Esophagus muscularis mucosa (tissue), 4 donors: Measurements from ENCODE around the gene ATAD5. TPM values are rescaled to one million over a fixed set of nuclear protein-coding genes. Genes with fewer than 3 reads are reported as not detected.

Experiments used
- DNase-seq: peaks from one replicate; pipeline ENCODE4 v3.0.0-alpha.2; 2017; ENCODE audit errors: extremely low spot score
- H3K27ac ChIP-seq, 4 donors: fragments of 200-600 bp; sonication (generic); replicated peaks in 1 of 4; 1 replicate in 3 of 4; 2 replicates in 1 of 4; pipeline ENCODE4 v1.5.1; 2016 to 2019; ENCODE audit warnings: mild to moderate bottlenecking in 1 of 4
- H3K27me3 ChIP-seq, 4 donors: fragments of 200-600 bp; sonication (generic); one replicate each; pipeline versions ENCODE4 v1.5.1 to v1.6.0; 2016 to 2019
- H3K36me3 ChIP-seq, 4 donors: fragments of 200-600 bp; sonication (generic); one replicate each; pipeline ENCODE4 v1.5.1; 2016 to 2019
- H3K4me1 ChIP-seq, 4 donors: fragments of 200-600 bp; sonication (generic); one replicate each; pipeline ENCODE4 v1.5.1; 2016 to 2019
- H3K4me3 ChIP-seq, 4 donors: fragments of 200-600 bp; sonication (generic); 1 replicate in 2 of 4; 2 replicates in 2 of 4; pipeline ENCODE4 v1.5.1; 2016 to 2019; ENCODE audit warnings: mild to moderate bottlenecking in 4 of 4, moderate library complexity in 1 of 4
- H3K9me3 ChIP-seq, 4 donors: fragments of 200-600 bp; sonication (generic); 1 replicate in 3 of 4; 2 replicates in 1 of 4; pipeline ENCODE4 v1.5.1; 2016 to 2019
- CTCF ChIP-seq, 3 experiments: fragments of 200-600 bp in 2 of 3; fragments of 450-650 bp in 1 of 3; sonication (generic) in 2 of 3; IDR thresholded peaks; one replicate each; pipeline ENCODE4 v1.5.1; 2017 to 2019; ENCODE audit warnings: antibody characterized with exemption in 3 of 3, mild to moderate bottlenecking in 2 of 3, moderate library complexity in 1 of 3
- EP300 ChIP-seq: sonication (generic); formaldehyde crosslinking; IDR thresholded peaks from one replicate; pipeline ENCODE4 v1.6.1; 2017; ENCODE audit warnings: antibody characterized with exemption
- POLR2A ChIP-seq: fragments of 450-650 bp; IDR thresholded peaks from one replicate; pipeline ENCODE4 v1.6.1; 2017; ENCODE audit warnings: antibody characterized with exemption, moderate library complexity, mild to moderate bottlenecking, low read depth
- POLR2AphosphoS5 ChIP-seq, 2 donors: sonication (generic); formaldehyde crosslinking; IDR thresholded peaks; one replicate each; pipeline ENCODE4 v1.6.1; 2017; ENCODE audit warnings: antibody characterized with exemption in 2 of 2
- WGBS: methylation state at CpG from one replicate; pipeline ENCODE4 v1.1.5; 2018; 5-methylcytosine and 5-hydroxymethylcytosine counted together
- intact Hi-C: fragments of 100-400 bp; cut with DNase I; formaldehyde crosslinking; loops from one replicate; pipeline ENCODE4 v1.15.1; 2023
- total RNA-seq, 4 donors: library from RNA; depleted of rRNA; stranded (reverse); fragments of >200 nt; gene quantifications; one replicate each; pipeline versions ENCODE4 v1.1.0 to v1.2.1, GENCODE V29; 2016

ATAD5 gene
- total RNA-seq, 4 donors from 2014 or later, result 0.33 to 1.7 (median 0.52) TPM

GRCh38 chr17:30805944-30806456 is 25.8 kb upstream of the ATAD5 start:
- 90% methylated on average over 2 of the region's 2 CpGs for WGBS
- H3K9me3 ChIP-seq, result no peaks in the 10 kb centered on the region
- no peaks in the 10 kb centered on the region for H3K27me3 ChIP-seq
- no peak overlapping the region for H3K4me3 ChIP-seq
- H3K4me1 ChIP-seq, result peaks cover 0 to 8% (median 0%) of the 10 kb centered on the region in 4 donors
- TF ChIP-seq CTCF (IDR thresholded peaks at IDR 0.05) (peak in 1 of 3 experiments; percentile 4), EP300 (no peak), POLR2AphosphoS5 (IDR thresholded peaks at IDR 0.05) (no peak), POLR2A (no peak)
- no peak for DNase-seq
- no peak overlapping the region for H3K27ac ChIP-seq
- peaks cover 14 to 41% (median 29%) of the 10 kb centered on the region in 4 donors for H3K36me3 ChIP-seq
- intact Hi-C loops, result no loop called here

- Histone ChIP-seq H3K36me3 (peaks cover 9 to 27% (median 10%) of the 10 kb centered on the region in 4 donors), H3K9me3 (no peaks in the 10 kb centered on the region), H3K27me3 (no peaks in the 10 kb centered on the region), H3K27ac (no peak overlapping the region), H3K4me1 (peaks cover 0 to 14% (median 7%) of the 10 kb centered on the region in 4 donors), H3K4me3 (no peak overlapping the region)
- TF ChIP-seq CTCF (IDR thresholded peaks at IDR 0.05) (no peak), EP300 (no peak), POLR2AphosphoS5 (IDR thresholded peaks at IDR 0.05) (no peak), POLR2A (no peak)
- intact Hi-C loops, result no loop called here
- 97% methylated on average over 1 of the region's 1 CpG for WGBS
- DNase-seq, result no peak
Measured at GRCh38 chr17:30807896-30808295, 23.9 kb upstream of the ATAD5 start.

- peaks cover 0 to 14% (median 9%) of the 10 kb centered on the region in 4 donors for H3K4me1 ChIP-seq
- no peaks in the 10 kb centered on the region for H3K9me3 ChIP-seq
- H3K4me3 ChIP-seq, result no peak overlapping the region
- TF ChIP-seq POLR2A, result no peak
- TF ChIP-seq EP300, result no peak
- TF ChIP-seq POLR2AphosphoS5 (IDR thresholded peaks at IDR 0.05), result no peak
- no peak for TF ChIP-seq CTCF (IDR thresholded peaks at IDR 0.05)
- intact Hi-C loops, result no loop called here
- no peaks in the 10 kb centered on the region for H3K27me3 ChIP-seq
- 69% methylated on average over 9 of the region's 9 CpGs for WGBS
- H3K27ac ChIP-seq, result peak overlapping the region in 1 of 4 donors; percentile 11
- H3K36me3 ChIP-seq, result peaks cover 1 to 17% (median 2%) of the 10 kb centered on the region in 4 donors
- DNase-seq, result no peak
Measured at GRCh38 chr17:30808785-30809286, 22.9 kb upstream of the ATAD5 start.

- intact Hi-C loops, result no loop called here
- no peak overlapping the region for H3K4me3 ChIP-seq
- H3K27me3 ChIP-seq, result no peaks in the 10 kb centered on the region
- H3K36me3 ChIP-seq, result peaks cover 0 to 12% (median 0%) of the 10 kb centered on the region in 4 donors
- no peaks in the 10 kb centered on the region for H3K9me3 ChIP-seq
- no peak overlapping the region for H3K27ac ChIP-seq
- DNase-seq, result no peak
- TF ChIP-seq POLR2AphosphoS5 (IDR thresholded peaks at IDR 0.05), result no peak
- TF ChIP-seq EP300, result no peak
- TF ChIP-seq CTCF (IDR thresholded peaks at IDR 0.05), result no peak
- no peak for TF ChIP-seq POLR2A
- WGBS, result 95% methylated on average over 6 of the region's 6 CpGs
- H3K4me1 ChIP-seq, result peaks cover 0 to 14% (median 9%) of the 10 kb centered on the region in 4 donors
Measured at GRCh38 chr17:30809867-30810266, 21.9 kb upstream of the ATAD5 start.
